VCaP (cell line): ENCODE data around the gene KAZN.
A peak's percentile ranks its signal among the peaks of the same experiment; 100 is the strongest.

ENCODE experiments used
- H3K27ac ChIP-seq: fragments of 450-650 bp; 2 replicates; pipeline ENCODE4 v1.5.1; 2017
- TF ChIP-seq, protein P1 (sequence below): fragments of 450-650 bp; conservative IDR thresholded peaks from 2 replicates; pipeline ENCODE4 v1.5.1; 2017; ENCODE audit warnings: mild to moderate bottlenecking, moderate library complexity

KAZN gene

DNA sequence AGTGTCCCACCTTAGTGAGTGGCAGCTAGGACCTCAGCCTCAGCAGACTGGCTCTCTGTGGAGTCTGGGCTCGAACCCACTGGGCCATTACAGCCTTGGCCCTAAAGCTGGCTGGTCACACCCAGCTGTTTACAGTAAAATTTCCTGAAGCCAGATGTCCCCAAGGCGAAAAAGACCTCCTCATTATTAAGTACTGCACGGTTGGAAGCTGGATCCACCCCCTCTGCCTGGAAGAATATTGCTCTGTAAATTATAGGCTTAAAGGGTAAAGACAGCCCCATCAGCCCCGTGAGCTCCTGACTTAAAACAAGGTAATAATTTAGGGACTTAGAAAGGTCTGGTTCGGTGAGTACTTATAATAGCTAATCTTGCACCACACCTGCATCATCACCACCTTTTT lies 524.8 kb downstream of the KAZN start:
- TF ChIP-seq, protein P1, sequence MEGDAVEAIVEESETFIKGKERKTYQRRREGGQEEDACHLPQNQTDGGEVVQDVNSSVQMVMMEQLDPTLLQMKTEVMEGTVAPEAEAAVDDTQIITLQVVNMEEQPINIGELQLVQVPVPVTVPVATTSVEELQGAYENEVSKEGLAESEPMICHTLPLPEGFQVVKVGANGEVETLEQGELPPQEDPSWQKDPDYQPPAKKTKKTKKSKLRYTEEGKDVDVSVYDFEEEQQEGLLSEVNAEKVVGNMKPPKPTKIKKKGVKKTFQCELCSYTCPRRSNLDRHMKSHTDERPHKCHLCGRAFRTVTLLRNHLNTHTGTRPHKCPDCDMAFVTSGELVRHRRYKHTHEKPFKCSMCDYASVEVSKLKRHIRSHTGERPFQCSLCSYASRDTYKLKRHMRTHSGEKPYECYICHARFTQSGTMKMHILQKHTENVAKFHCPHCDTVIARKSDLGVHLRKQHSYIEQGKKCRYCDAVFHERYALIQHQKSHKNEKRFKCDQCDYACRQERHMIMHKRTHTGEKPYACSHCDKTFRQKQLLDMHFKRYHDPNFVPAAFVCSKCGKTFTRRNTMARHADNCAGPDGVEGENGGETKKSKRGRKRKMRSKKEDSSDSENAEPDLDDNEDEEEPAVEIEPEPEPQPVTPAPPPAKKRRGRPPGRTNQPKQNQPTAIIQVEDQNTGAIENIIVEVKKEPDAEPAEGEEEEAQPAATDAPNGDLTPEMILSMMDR, result no peak
- H3K27ac ChIP-seq, result no peak overlapping the region

DNA sequence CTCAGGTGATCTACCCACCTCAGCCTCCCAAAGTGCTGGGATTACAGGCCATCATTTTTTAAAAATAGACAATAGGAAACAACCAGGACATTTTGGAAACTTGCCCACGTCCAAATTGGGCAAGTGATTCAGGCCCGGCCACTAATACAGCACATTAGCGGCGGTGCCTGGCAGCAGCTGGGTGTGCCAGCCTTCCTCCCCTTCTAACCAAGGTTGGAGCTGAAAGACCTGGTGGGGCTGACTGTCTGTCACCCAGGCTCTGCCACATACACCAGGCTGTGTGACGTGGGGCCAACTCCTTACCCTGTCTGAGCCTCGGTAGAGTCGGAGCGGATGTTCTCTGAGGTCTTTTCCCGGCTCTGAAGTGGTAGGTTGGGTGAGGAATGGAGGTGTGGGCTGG lies 525.4 kb downstream of the KAZN start:
- no peak overlapping the region for H3K27ac ChIP-seq

DNA sequence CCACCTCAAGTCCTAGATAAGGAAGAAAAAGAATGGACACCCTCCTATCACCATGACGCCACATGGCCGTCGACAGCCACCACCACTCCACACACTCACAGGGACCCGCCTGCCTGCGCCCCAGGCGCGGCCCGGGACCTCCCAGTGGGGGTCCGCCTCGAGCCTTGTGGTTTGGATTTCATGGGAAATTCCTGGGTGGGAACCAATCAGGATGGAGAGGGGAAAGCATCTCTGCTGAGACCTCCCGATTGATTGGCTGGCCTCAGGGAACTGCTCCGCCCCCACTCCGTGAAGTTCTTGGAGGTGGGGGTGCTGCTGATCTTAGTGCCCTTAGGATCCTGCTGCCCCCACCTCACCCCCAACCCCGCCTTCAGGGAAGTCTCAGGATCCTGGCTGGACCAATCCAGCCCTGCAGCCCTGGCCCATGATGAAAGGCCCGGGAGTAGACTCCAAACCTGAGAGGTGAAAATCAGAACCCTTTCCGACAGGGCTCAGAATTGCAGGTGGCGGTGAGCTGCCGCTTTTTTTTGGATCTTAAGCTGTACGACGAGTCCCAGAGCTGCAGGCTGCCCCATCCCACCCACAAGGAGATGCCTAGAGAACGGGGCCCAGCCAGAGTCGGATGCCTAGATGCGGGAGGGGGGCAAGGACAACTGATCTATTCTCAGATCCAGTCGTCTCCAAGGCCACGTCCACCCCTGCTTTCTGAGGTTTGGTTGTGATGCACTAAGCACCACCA lies 526.0 kb downstream of the KAZN start:
- TF ChIP-seq, protein P1, result no peak

More for the DNA sequence above, 525.4 kb downstream of the KAZN start:
- TF ChIP-seq, protein P1, result no peak

DNA sequence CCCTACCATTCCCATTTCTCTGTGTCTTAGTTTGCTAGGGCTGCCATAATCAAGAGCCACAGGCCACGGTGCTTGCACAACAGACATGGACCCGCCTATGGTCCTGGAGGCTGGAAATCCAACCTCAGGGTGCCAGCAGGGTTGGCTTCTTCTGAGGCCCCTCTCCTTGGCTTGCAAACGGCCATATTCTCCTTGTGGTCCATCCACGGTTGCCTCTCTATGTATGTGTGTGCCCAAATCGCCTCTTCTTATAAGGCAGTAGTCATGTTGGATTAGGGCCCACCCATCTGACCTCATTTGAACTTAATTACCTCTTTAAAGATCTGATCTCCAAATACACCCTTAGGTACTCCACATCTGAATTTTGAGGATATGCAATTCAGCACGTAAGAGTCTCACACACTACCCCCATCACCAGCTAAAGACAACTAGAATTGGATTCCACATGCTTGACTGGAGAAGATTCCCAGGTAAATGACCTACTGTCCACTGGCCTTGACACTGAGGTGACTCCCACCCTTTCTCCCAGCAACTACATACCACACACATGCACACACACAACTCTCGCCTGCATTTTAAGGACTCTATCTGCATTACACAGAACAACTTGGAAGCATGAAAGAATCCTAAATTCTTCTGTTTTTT lies 526.7 kb downstream of the KAZN start:
- TF ChIP-seq, protein P1, result no peak
- no peak overlapping the region for H3K27ac ChIP-seq

More for the DNA sequence above, 526.0 kb downstream of the KAZN start:
- H3K27ac ChIP-seq, result no peak overlapping the region

DNA sequence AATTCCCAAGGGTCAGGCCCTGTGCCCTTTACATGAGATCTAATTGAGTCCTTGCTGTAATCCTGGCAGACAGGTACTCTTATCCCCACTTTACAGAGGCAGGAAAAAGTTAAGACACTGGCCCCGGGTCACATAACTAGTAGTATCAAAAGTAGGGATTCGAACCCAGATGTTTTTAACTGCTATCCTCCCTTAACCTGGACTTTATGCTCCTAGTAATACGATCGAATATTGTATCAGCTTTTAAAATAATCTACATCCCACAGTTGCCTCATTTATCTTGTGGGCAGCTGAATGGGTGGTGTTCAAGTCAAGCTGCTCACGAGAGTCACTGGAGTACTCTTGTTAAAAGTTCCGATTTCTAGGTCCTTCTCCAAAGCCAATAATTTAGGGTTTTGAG lies 529.6 kb downstream of the KAZN start:
- H3K27ac ChIP-seq, result no peak overlapping the region
- TF ChIP-seq, protein P1, result no peak

DNA sequence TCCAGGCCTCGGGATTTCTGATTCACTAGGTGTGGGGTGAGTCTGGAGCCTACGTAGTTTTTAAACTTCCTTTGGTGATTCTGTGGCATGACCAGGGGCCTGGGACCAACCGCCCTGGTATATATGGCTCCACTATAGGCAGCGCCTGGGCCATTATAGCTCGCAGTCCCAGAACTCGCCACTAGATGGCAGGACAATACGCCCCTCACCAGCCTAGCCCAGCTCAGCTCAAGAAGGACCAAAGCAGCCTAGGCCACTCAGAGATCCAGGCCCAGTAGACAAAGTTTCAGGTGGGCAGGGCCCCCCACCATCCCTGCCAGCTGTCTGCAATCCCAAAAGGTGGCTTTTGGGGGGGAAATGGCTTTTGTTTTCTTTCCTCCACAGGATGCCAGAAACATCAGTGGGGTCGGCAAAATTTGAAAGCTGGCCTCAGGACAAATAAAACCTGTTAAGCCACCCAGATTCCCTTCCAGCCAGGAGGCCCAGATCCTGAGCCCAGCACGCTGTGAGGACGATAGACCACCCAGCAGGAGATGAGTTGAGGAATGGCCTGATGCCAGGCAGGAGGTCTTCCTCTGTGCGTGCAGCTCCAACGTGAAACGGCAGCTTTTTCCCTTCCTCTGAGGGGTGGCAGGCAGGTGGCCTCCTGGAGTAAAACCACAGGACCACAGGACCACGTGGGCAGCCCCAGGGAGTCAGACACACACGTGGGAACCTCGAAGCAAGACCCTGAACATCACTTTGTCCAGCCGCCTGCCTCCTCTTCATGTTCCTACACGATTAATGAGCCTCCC lies 530.2 kb downstream of the KAZN start:
- TF ChIP-seq, protein P1, result peak; percentile 92
- H3K27ac ChIP-seq, result no peak overlapping the region; the same call in 1 of the 2 replicates

DNA sequence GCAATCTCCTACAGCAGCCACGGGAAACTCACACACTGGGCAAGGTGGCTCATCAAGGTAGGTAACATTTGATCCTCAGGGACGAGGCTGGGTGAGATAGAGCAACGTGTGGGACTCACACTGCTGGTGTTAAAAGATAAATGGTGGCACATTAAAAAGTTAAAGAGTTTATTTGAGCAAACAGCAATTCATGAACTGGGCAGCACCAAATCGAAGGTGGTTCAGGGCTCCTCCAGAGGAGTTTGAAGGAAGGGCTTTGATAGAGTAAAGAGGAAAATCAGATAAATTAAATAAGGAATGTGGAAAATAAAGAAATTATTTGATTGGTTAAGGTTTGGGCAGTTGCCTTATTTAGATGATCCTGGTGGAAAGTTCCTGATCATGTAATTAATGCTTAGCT lies 531.5 kb downstream of the KAZN start:
- H3K27ac ChIP-seq, result no peak overlapping the region
- TF ChIP-seq, protein P1, result no peak
